HUES48 (cell line): ENCODE data around the gene TCP11L2.
"Not testable (repeated sequence)": the region's sequence is repeated elsewhere in the genome, so short reads cannot be mapped to it uniquely, and the experiment has no call there.

Experiments
- H3K27ac ChIP-seq: one replicate; pipeline ENCODE4 v1.7.0; 2013; ENCODE audit warnings: low read depth, low read length, inconsistent platforms
- H3K27me3 ChIP-seq: 2 replicates; pipeline ENCODE4 v1.6.1; 2013; ENCODE audit warnings: mild to moderate bottlenecking, low read length; ENCODE audit not compliant: control insufficient read depth, insufficient read depth
- H3K36me3 ChIP-seq: 2 replicates; pipeline ENCODE4 v1.6.1; 2013; ENCODE audit warnings: low read length; ENCODE audit not compliant: control insufficient read depth, insufficient read depth
- H3K4me1 ChIP-seq: 2 replicates; pipeline ENCODE4 v1.6.1; 2013; ENCODE audit warnings: mild to moderate bottlenecking, low read length; ENCODE audit not compliant: control insufficient read depth, insufficient read depth
- H3K4me3 ChIP-seq: 2 replicates; pipeline ENCODE4 v1.5.1; 2013; ENCODE audit warnings: mild to moderate bottlenecking, low read depth, low read length
- H3K9ac ChIP-seq: 2 replicates; pipeline ENCODE4 v1.6.1; 2013; ENCODE audit warnings: mild to moderate bottlenecking, low read depth, low read length, moderate library complexity
- H3K9me3 ChIP-seq: 2 replicates; pipeline ENCODE4 v1.6.1; 2013; ENCODE audit warnings: low read length; ENCODE audit not compliant: control insufficient read depth, insufficient read depth

TCP11L2 gene

GRCh38 chr12:106284358-106285105, 18.0 kb upstream of the TCP11L2 start:
- no peak overlapping the region for H3K9ac ChIP-seq
- H3K27me3 ChIP-seq: no peaks in the 10 kb centered on the region
- no peak overlapping the region for H3K27ac ChIP-seq
- H3K9me3 ChIP-seq: no peaks in the 10 kb centered on the region
- no peaks in the 10 kb centered on the region for H3K36me3 ChIP-seq
- no peak overlapping the region for H3K4me3 ChIP-seq
- H3K4me1 ChIP-seq: no peaks in the 10 kb centered on the region

- no peaks in the 10 kb centered on the region for H3K9me3 ChIP-seq
- H3K27ac ChIP-seq: no peak overlapping the region
- no peak overlapping the region for H3K4me3 ChIP-seq
- no peak overlapping the region for H3K9ac ChIP-seq
- no peaks in the 10 kb centered on the region for H3K36me3 ChIP-seq
- H3K4me1 ChIP-seq: no peaks in the 10 kb centered on the region
- no peaks in the 10 kb centered on the region for H3K27me3 ChIP-seq
These were observed 16.6 kb upstream of the TCP11L2 start for GRCh38 chr12:106285982-106286381.

DNA sequence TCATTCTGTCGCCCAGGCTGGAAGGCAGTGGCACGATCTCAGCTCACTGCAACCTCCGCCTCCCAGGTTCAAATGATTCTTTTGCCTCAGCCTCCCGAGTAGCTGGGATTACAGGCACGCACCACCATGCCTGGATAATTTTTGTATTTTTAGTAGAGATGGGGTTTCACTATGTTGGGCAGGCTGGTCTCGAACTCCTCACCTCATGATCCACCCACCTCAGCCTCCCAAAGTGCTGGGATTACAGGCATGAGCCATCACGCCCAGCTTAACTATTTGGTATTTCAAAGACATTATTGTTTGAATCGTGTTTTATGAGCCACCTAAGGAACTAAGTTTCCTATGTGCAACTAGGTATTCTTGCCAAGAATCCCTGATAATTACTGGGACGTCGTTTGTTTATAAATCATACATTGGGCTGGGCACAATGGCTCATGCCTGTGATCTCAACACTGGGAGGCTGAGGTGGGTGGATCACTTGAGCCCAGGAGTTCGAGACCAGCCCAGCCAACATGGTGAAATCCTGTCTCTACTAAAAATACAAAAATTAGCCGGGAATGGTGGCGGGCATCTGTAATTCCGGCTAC, 15.9 kb upstream of the TCP11L2 start:
- not testable (repeated sequence) for H3K27ac ChIP-seq, H3K9ac ChIP-seq, H3K4me1 ChIP-seq, H3K4me3 ChIP-seq, H3K27me3 ChIP-seq, H3K9me3 ChIP-seq, H3K36me3 ChIP-seq

- H3K4me3 ChIP-seq: no peak overlapping the region
- no peaks in the 10 kb centered on the region for H3K36me3 ChIP-seq
- H3K27ac ChIP-seq: no peak overlapping the region
- H3K9me3 ChIP-seq: no peaks in the 10 kb centered on the region
- no peak overlapping the region for H3K9ac ChIP-seq
- no peaks in the 10 kb centered on the region for H3K27me3 ChIP-seq
- no peaks in the 10 kb centered on the region for H3K4me1 ChIP-seq
These were observed 15.2 kb upstream of the TCP11L2 start for GRCh38 chr12:106287364-106287763.

DNA sequence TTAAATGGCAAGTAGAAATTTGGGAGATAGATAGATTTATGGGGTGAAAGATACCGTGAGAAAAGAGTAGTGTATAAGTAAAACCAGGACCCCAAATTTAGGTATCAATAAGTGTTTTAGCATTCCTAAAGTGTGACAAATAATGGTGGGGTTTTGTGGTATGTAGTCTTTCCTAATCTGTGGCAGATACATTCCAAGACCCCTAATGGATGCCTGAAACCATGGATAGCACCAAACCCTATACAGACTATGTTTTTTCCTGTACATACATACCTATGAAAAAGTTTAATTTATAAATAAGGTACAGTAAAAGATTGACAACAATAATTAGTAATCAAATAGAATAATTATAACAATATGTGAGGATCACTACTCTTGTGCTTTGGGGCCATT, 14.4 kb upstream of the TCP11L2 start:
- H3K27me3 ChIP-seq: no peaks in the 10 kb centered on the region
- H3K9ac ChIP-seq: no peak overlapping the region
- H3K9me3 ChIP-seq: no peaks in the 10 kb centered on the region
- H3K4me1 ChIP-seq: no peaks in the 10 kb centered on the region
- no peak overlapping the region for H3K4me3 ChIP-seq
- no peaks in the 10 kb centered on the region for H3K36me3 ChIP-seq
- H3K27ac ChIP-seq: no peak overlapping the region

GRCh38 chr12:106288494-106289195, 13.9 kb upstream of the TCP11L2 start:
- Histone ChIP-seq H3K4me3 (no peak overlapping the region), H3K9ac (no peak overlapping the region), H3K27me3 (no peaks in the 10 kb centered on the region), H3K27ac (no peak overlapping the region), H3K4me1 (no peaks in the 10 kb centered on the region), H3K36me3 (no peaks in the 10 kb centered on the region), H3K9me3 (no peaks in the 10 kb centered on the region)

GRCh38 chr12:106289196-106289681, 13.3 kb upstream of the TCP11L2 start:
- H3K36me3 ChIP-seq: no peaks in the 10 kb centered on the region
- H3K27me3 ChIP-seq: no peaks in the 10 kb centered on the region
- H3K9ac ChIP-seq: no peak overlapping the region
- no peak overlapping the region for H3K4me3 ChIP-seq
- no peaks in the 10 kb centered on the region for H3K4me1 ChIP-seq
- H3K27ac ChIP-seq: no peak overlapping the region
- no peaks in the 10 kb centered on the region for H3K9me3 ChIP-seq

DNA sequence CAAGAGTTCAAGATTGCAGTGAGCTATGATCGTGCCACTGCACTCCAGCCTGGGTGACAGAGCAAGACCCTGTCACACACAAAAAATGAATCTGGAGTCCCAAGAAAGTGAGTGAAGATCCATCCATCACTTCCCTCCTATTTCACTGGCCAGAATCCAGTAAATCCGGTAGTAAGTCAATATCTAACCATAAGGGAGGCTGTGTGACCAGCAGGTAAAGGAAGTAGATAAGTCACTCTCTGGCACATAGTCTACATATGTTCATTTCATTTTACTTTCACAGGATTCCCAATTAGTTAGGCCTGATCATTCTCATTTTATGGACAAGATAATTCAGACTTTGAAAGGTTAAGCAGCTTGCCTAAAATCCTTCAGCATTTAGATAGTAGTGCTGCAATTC, 11.9 kb upstream of the TCP11L2 start:
- H3K4me3 ChIP-seq: no peak overlapping the region
- H3K27me3 ChIP-seq: no peaks in the 10 kb centered on the region
- no peak overlapping the region for H3K27ac ChIP-seq
- H3K9ac ChIP-seq: no peak overlapping the region
- H3K4me1 ChIP-seq: no peaks in the 10 kb centered on the region
- H3K9me3 ChIP-seq: no peaks in the 10 kb centered on the region
- no peaks in the 10 kb centered on the region for H3K36me3 ChIP-seq

GRCh38 chr12:106291342-106291741, 11.2 kb upstream of the TCP11L2 start:
- Histone ChIP-seq H3K27me3 (no peaks in the 10 kb centered on the region), H3K27ac (no peak overlapping the region), H3K9ac (no peak overlapping the region), H3K4me1 (no peaks in the 10 kb centered on the region), H3K4me3 (no peak overlapping the region), H3K9me3 (no peaks in the 10 kb centered on the region), H3K36me3 (no peaks in the 10 kb centered on the region)

DNA sequence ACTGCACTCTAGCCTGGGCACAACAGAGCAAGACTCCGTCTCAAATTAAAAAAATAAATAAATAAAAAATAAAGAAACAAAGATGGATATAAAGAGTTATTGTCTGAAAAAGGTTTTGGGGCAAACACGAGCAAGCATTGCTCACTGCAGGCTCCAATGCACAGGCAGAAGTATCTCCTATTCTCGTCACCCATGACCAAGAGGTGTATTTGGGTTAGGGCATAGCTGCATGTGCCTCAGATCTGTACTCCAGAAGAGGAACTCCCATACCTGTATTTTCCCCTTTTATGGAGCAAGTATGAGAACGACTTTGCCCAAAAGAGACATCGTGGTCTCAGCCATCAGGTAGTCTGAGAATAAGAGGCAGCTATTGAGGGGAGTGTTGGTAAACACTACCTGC, 10.2 kb upstream of the TCP11L2 start:
- Histone ChIP-seq H3K9me3 (no peaks in the 10 kb centered on the region), H3K36me3 (no peaks in the 10 kb centered on the region), H3K27me3 (no peaks in the 10 kb centered on the region), H3K4me3 (no peak overlapping the region), H3K4me1 (0 out of 2 replicates have a peak, but pooled peaks cover under 1% of the 10 kb centered on the region), H3K9ac (no peak overlapping the region), H3K27ac (no peak overlapping the region)
